Ectodermal cell (in vitro differentiated cells): Measurements from ENCODE around the gene ELF2. TPM values are rescaled to one million over a fixed set of nuclear protein-coding genes. Genes with fewer than 3 reads are reported as not detected.
A peak's percentile ranks its signal among the peaks of the same experiment; 100 is the strongest.
"Not testable (repeated sequence)": the region's sequence is repeated elsewhere in the genome, so short reads cannot be mapped to it uniquely, and the experiment has no call there.

ENCODE experiments used
- H3K27ac ChIP-seq: 2 replicates; pipeline ENCODE4 v1.7.0; 2013; ENCODE audit warnings: mild to moderate bottlenecking, low read depth, low read length; ENCODE audit not compliant: insufficient read depth, poor library complexity, severe bottlenecking
- H3K27me3 ChIP-seq: 2 replicates; pipeline ENCODE4 v1.7.0; 2013; ENCODE audit warnings: mild to moderate bottlenecking, low read length; ENCODE audit not compliant: insufficient read depth, control insufficient read depth, poor library complexity, severe bottlenecking
- H3K36me3 ChIP-seq: one replicate; pipeline ENCODE4 v1.7.0; 2013; ENCODE audit warnings: low read length; ENCODE audit not compliant: control insufficient read depth, insufficient read depth
- H3K4me1 ChIP-seq: one replicate; pipeline ENCODE4 v1.7.0; 2013; ENCODE audit warnings: low read length; ENCODE audit not compliant: control insufficient read depth, insufficient read depth
- H3K4me3 ChIP-seq: 2 replicates; pipeline ENCODE4 v1.7.0; 2013; ENCODE audit warnings: low read depth, low read length, control low read depth; ENCODE audit not compliant: insufficient read depth
- H3K9me3 ChIP-seq: 2 replicates; pipeline ENCODE4 v1.7.0; 2013; ENCODE audit warnings: mild to moderate bottlenecking, low read length, moderate library complexity; ENCODE audit not compliant: control insufficient read depth
- WGBS, 2 experiments: methylation state at CpG; one replicate each; pipeline ENCODE4 v1.1.7; 2013; ENCODE audit warnings: missing lambda C conversion rate in 2 of 2; 5-methylcytosine and 5-hydroxymethylcytosine counted together
- polyA plus RNA-seq, 4 experiments: library from polyadenylated mRNA; stranded (reverse); fragments of 50-300 nt; gene quantifications; one replicate each; pipeline ENCODE4 v1.2.3, GENCODE V29; 2013

Gene ELF2
- polyA plus RNA-seq (2013, experiment 1 of 4) = 33.8 TPM
- 31.5 TPM for polyA plus RNA-seq (2013, experiment 2 of 4)
- polyA plus RNA-seq (2013, experiment 3 of 4) = 26.2 TPM
- polyA plus RNA-seq (2013, experiment 4 of 4) = 29.5 TPM

DNA sequence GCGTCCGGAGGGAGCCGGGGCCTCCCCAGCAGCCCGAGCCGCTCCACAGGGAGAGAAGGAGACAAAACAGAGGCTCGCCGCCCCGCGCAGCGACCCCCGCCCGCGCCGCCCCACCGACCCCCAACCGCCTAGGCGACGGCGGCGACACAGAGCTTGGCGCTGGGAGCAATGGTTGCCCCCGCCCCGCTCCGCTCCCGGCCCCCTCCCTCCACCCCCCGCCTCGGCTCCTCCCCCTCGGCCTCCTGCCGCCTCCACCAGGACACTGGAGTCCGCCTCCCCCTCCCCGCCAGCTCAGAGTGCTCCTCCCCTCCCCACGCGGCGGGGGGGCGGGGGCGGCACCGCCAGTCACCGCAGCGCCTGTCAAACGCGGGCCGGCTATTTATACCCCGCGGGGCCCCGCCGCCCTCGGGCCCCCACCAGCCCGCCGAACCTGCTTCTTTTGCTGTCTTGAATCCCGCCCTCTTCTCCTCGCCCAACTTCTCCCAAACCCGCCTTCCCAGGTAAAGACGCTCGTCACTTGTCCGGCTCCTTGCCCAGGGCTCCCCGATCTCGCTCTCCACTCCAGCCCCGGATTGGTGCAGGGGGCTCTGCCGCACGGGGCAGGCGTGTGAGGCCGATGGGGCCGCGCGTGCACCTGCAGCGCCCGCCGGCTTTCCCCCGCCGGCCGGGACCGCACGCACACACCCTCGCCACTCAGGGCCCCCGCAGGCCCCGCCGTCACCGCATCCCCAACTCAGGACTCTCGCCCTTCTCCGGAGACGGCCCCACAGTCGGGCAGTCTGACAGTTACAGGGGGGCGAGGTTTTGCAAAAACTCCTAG lies at the start of gene ELF2:
ELF2 (minus strand) TSS at position 170 of the 820 bp plus-strand sequence. CDS start 39,517 bp downstream, outside the sequence.
- peak within 1 kb of the TSS; percentile 47 for H3K4me3 ChIP-seq
- H3K9me3 ChIP-seq = no peaks in the 10 kb centered on the region
- no peaks in the 10 kb centered on the region for H3K4me1 ChIP-seq
- H3K27ac ChIP-seq = peak within 1 kb of the TSS; percentile 100
- H3K27me3 ChIP-seq = peaks cover 7% of the 10 kb centered on the region
- no peaks in the 10 kb centered on the region for H3K36me3 ChIP-seq
- WGBS, 2 experiments = 0% methylated on average over 77 to 82 of the region's 83 CpGs

DNA sequence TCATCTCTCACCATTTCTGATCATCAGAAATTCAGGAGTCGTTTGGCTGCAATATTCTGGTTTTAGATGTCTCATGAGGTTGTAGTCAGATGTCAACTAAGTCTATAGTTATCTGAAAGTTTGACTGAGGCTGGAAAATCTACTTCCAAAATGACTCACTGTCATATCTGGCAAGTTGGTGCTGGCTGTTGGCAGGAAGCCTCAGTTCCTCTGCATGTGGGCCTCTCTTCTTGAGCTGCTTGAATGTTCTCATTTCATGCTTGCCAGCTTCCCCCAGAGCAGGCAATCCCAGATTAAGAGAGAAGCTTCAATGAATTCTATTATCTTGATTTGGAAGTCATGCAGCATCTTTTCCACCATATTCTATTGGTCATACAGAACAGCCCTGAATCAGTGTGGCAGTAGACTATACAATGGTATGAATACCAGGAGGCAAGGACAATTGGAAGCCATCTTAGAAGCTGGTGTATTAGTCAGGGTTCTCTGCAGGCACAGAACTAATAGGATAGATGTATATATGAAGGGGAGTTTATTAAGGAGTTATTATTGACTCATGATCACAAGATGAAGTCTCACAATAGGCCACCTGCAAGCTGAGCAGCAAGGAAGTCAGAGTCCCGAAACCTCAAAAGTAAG lies 46.8 kb upstream of the ELF2 start:
- Histone ChIP-seq H3K4me1 (no peaks in the 10 kb centered on the region), H3K27me3 (no peaks in the 10 kb centered on the region), H3K36me3 (no peaks in the 10 kb centered on the region), H3K9me3 (no peaks in the 10 kb centered on the region), H3K4me3 (no peak overlapping the region), H3K27ac (no peak overlapping the region)
- WGBS, 2 experiments = 90 to 98% methylated on average over 2 of the region's 2 CpGs

DNA sequence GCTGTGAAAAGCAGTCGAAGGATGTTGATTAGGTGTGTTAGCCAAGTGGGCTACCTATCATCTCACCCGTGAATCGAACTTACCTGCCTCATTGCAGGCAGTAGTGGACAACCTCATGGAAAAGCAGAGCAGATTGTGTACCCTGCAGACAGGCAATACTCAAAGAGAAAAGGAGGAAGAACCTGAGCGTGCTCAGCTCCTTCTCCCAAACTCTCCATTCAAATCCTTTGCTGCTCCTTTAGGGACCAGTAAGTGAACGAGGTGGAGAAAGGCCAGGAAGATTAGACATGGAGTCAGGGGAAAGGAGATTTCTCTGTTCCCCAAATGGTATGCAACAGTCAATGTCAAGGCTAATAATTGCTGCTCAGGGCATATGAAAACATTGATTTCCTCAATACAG lies 45.2 kb upstream of the ELF2 start:
- Histone ChIP-seq H3K4me3 (no peak overlapping the region), H3K9me3 (no peaks in the 10 kb centered on the region), H3K27ac (no peak overlapping the region), H3K27me3 (no peaks in the 10 kb centered on the region), H3K4me1 (no peaks in the 10 kb centered on the region), H3K36me3 (no peaks in the 10 kb centered on the region)
- 95 to 98% methylated on average over 5 of the region's 5 CpGs for WGBS, 2 experiments

DNA sequence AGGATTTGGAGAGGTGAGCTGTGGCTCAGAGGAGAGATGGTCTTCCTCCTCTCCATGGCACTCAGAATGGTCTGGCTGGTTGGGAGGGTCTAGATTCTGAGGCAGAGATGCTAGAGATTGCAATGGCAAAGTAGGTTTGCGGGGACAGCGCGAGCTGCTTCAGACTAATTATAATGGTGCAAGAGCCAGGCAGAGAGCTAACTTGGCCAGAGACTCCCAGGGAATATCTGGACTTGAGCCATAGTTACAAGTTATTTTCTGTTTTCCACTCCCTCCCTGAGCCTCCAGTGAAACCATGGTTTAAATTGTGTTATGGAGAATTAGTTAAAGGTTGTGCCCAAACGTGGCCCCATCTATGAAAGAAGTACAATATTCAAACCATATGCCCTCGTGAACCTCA lies 44.7 kb upstream of the ELF2 start:
- H3K27me3 ChIP-seq = no peaks in the 10 kb centered on the region
- 87 to 93% methylated on average over 5 of the region's 5 CpGs for WGBS, 2 experiments

DNA sequence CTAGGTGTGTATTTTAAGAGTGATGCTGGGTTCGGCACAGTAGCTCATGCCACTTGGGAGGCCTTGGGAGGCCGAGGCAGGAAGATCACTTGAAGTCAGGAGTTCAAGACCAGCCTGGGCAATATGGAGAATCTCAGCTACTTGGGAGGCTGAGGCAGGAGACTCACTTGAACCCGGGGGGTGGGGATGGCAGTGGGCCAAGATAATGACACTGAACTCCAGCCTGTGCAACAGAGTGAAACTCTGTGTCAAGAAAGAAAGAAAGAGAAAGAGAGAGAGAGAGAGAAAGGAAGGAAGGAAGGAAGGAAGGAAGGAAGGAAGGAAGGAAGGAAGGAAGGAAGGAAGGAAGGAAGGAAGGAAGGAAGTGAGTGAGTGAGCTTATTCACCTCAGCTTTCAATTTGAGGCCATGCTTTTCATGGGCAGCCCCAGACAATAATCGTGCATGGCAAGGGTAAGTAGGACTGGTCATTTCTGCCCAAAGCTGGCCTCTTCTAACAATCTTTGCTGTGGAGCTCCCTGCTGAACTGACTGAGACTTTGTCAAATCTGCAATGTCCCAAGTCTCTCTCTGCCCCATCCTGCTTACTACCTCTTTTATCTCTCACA lies 42.5 kb upstream of the ELF2 start:
- Histone ChIP-seq H3K9me3 (no peaks in the 10 kb centered on the region), H3K4me3 (no peak overlapping the region), H3K27ac (no peak overlapping the region), H3K4me1 (no peaks in the 10 kb centered on the region), H3K27me3 (no peaks in the 10 kb centered on the region), H3K36me3 (no peaks in the 10 kb centered on the region)
- WGBS, 2 experiments = 91 to 92% methylated on average over 4 of the region's 4 CpGs

More for the DNA sequence above, 44.7 kb upstream of the ELF2 start:
- Histone ChIP-seq H3K9me3 (no peaks in the 10 kb centered on the region), H3K36me3 (no peaks in the 10 kb centered on the region), H3K4me1 (no peaks in the 10 kb centered on the region), H3K27ac (no peak overlapping the region), H3K4me3 (no peak overlapping the region)

DNA sequence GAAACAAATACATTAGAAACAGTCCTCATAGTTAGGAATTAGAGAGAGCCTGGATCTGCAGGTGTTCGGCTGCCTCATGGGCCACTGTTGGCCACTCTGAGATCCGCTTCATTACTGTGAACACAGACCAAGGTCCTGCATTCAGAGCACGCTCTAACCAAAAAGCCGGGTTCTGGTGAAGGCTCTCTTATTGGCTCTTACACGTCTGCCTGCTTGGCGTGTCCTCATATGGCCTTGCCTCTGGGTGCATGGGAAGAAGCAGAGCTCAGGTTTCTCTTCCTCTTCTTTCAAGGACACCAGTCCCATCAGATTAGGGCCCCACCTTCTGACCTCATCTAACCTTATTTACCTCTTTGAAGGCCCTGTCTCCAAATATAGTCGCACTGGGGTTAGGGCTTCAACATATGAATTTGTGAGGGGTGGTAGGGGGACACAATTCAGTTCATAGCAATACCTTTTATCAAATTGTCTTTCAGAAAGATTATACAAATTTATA lies 37.1 kb upstream of the ELF2 start:
- Histone ChIP-seq H3K4me1 (no peaks in the 10 kb centered on the region), H3K4me3 (no peak overlapping the region), H3K36me3 (no peaks in the 10 kb centered on the region), H3K9me3 (no peaks in the 10 kb centered on the region), H3K27ac (no peak overlapping the region), H3K27me3 (no peaks in the 10 kb centered on the region)
- WGBS, 2 experiments = 39 to 48% methylated on average over 6 of the region's 7 CpGs

DNA sequence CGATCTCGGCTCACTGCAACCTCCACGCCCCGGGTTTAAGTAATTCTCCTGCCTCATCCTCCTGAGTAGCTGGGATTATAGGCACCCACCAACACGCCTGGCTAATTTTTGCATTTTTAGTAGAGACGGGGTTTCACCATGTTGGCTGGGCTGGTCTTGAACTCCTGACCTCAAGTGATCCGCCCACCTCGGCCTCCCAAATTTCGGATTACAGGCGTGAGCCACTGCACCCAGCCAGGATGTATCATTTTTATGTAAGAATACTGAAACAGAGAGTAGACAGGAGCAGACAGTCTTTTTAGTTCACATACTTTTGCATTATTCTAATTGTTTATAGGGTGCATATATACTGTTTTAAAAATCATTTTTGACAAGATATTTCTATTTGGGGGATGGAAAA lies 36.6 kb upstream of the ELF2 start:
- not testable (repeated sequence) for H3K4me1 ChIP-seq, H3K27me3 ChIP-seq, H3K4me3 ChIP-seq, H3K36me3 ChIP-seq, H3K27ac ChIP-seq, H3K9me3 ChIP-seq
- WGBS, 2 experiments = 91% methylated on average over 10 of the region's 10 CpGs

DNA sequence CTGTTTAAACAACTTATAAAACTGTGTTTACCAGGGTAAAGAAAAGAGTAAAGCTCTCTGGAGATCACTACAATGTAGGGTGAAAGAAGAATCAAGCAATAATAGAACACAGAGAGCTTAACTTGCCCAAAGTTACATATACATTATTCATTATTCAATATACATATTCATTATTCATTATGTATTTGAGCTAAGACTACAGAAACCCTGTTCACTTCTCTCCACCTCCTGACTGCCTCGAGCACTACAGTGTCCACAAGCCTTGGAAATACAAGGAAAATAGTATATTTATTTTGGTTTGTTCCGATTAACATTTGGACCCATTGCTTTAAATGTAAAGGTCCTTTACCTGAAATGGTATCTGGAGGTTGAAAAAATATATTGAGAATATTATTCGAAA lies 35.9 kb upstream of the ELF2 start:
- H3K27me3 ChIP-seq = no peaks in the 10 kb centered on the region
- 93% methylated on average over 3 of the region's 3 CpGs for WGBS, 2 experiments
- no peaks in the 10 kb centered on the region for H3K4me1 ChIP-seq
- H3K27ac ChIP-seq = no peak overlapping the region
- no peaks in the 10 kb centered on the region for H3K36me3 ChIP-seq
- no peak overlapping the region for H3K4me3 ChIP-seq
- H3K9me3 ChIP-seq = no peaks in the 10 kb centered on the region

DNA sequence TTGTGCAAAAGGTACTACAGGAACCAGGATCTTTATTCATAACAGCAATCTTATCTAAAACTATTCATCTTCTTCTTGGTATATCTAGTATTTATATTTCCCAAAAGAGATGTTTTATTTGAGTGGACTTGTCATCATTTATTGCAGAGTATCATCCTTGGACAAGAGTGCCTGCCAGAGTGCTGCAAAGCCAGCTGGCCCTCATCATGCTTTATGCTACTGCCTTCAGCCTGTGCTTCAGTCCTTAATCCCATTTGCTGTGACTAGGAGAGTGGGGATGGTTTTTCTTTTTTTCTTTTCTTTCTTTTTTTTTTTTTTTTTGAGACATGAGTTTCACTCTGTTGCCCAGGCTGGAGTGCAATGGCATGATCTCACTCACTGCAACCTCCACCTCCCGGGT lies 33.5 kb upstream of the ELF2 start:
- Histone ChIP-seq H3K27me3 (no peaks in the 10 kb centered on the region), H3K4me3 (no peak overlapping the region), H3K36me3 (no peaks in the 10 kb centered on the region), H3K27ac (no peak overlapping the region), H3K4me1 (no peaks in the 10 kb centered on the region), H3K9me3 (no peaks in the 10 kb centered on the region)
- 92 to 94% methylated on average over 1 of the region's 1 CpG for WGBS, 2 experiments

DNA sequence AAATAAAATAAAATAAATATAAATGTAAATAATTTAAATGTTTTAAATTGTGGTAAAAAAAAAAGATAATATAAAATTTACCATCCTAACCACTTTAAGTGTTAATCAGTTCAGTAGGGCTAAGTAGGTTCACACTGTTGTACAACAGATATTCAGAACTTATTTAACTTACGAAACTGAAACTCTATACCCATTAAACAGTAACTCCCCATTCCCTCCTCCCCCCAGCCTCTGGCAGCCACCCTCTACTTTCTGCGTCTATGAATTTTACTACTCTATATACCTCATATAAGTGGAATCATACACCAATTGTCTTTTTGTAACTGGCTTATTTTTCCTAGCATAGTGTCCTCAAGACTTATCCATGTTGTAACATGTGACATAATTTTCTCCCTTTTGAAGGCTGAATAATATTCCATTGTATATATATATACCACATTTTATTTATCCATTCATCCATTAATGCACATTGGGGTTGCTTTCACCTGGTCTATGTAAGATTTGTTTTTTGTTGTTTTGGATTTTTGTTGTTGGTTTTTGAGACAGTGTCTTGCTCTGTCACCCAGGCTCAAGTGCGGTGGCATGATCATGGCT lies 32.5 kb upstream of the ELF2 start:
- Histone ChIP-seq H3K27me3 (no peaks in the 10 kb centered on the region), H3K4me3 (no peak overlapping the region), H3K4me1 (no peaks in the 10 kb centered on the region), H3K27ac (no peak overlapping the region), H3K36me3 (no peaks in the 10 kb centered on the region), H3K9me3 (no peaks in the 10 kb centered on the region)
- WGBS, 2 experiments = 92 to 93% methylated on average over 3 of the region's 3 CpGs
